Fibroblast of lung (primary cell): ENCODE data around the gene APBA1. TPM values are rescaled to one million over a fixed set of nuclear protein-coding genes. Genes with fewer than 3 reads are reported as not detected.
A peak's percentile ranks its signal among the peaks of the same experiment; 100 is the strongest.

Source experiments
- DNase-seq, 2 donors: peaks; one replicate each; pipeline versions ENCODE4 v3.0.0 to v3.0.0-alpha.2; 2010; ENCODE audit warnings: low read depth in 2 of 2
- H2AFZ ChIP-seq: 2 replicates; pipeline ENCODE4 v1.5.1; 2012; ENCODE audit warnings: low read length, control low read depth, inconsistent platforms
- H3K27ac ChIP-seq: 2 replicates; pipeline ENCODE4 v1.5.1; 2011; ENCODE audit warnings: low read length, control low read depth; ENCODE audit not compliant: insufficient read depth
- H3K27me3 ChIP-seq: 2 replicates; pipeline ENCODE4 v1.5.1; 2011; ENCODE audit warnings: mild to moderate bottlenecking, low read length; ENCODE audit not compliant: control insufficient read depth, insufficient read depth
- H3K36me3 ChIP-seq: 2 replicates; pipeline ENCODE4 v1.5.1; 2011; ENCODE audit warnings: low read length; ENCODE audit not compliant: control insufficient read depth, insufficient read depth
- H3K4me1 ChIP-seq: 2 replicates; pipeline ENCODE4 v1.5.1; 2011; ENCODE audit warnings: low read length; ENCODE audit not compliant: control insufficient read depth, insufficient read depth; ENCODE audit errors: extremely low read depth
- H3K4me2 ChIP-seq: 2 replicates; pipeline ENCODE4 v1.5.1; 2011; ENCODE audit warnings: low read length, control low read depth; ENCODE audit not compliant: insufficient read depth; ENCODE audit errors: extremely low read depth
- H3K4me3 ChIP-seq, 4 experiments: fragments of 200-600 bp in 1 of 4; sonication (generic) in 1 of 4; replicated peaks in 1 of 4; 2 replicates each; pipeline ENCODE4 v1.5.1; 2011 to 2016; ENCODE audit warnings: low read length in 4 of 4, low read depth in 3 of 4, mild to moderate bottlenecking in 3 of 4, control low read depth in 2 of 4, inconsistent platforms in 1 of 4, mixed read lengths in 1 of 4; ENCODE audit not compliant: insufficient read depth in 1 of 4; ENCODE audit errors: control extremely low read depth in 1 of 4
- H3K79me2 ChIP-seq: 2 replicates; pipeline ENCODE4 v1.5.1; 2012; ENCODE audit warnings: mild to moderate bottlenecking, low read length, inconsistent platforms; ENCODE audit not compliant: control insufficient read depth, insufficient read depth
- H3K9ac ChIP-seq: 2 replicates; pipeline ENCODE4 v1.5.1; 2011; ENCODE audit warnings: mild to moderate bottlenecking, low read length, control low read depth; ENCODE audit not compliant: insufficient read depth
- H3K9me3 ChIP-seq: 2 replicates; pipeline ENCODE4 v1.5.1; 2012; ENCODE audit warnings: low read depth, low read length; ENCODE audit not compliant: control insufficient read depth, insufficient read depth
- H4K20me1 ChIP-seq: 2 replicates; pipeline ENCODE4 v1.5.1; 2011; ENCODE audit warnings: low read length; ENCODE audit not compliant: control insufficient read depth, insufficient read depth; ENCODE audit errors: extremely low read depth
- CTCF ChIP-seq, 2 donors: IDR thresholded peaks in 1 of 2; conservative IDR thresholded peaks in 1 of 2; 1 replicate in 1 of 2; 2 replicates in 1 of 2; pipeline ENCODE4 v1.5.1; 2011 to 2012; ENCODE audit warnings: low read length in 2 of 2, control low read depth in 1 of 2, inconsistent platforms in 1 of 2, low read depth in 1 of 2, mild to moderate bottlenecking in 1 of 2
- EZH2 ChIP-seq: IDR thresholded peaks from 2 replicates; pipeline ENCODE4 v1.5.1; 2012; ENCODE audit warnings: low read length, control low read depth, mild to moderate bottlenecking; ENCODE audit errors: missing control alignments
- polyA plus RNA-seq, 2 donors: library from polyadenylated mRNA; depleted of rRNA in 1 of 2; stranded (reverse) in 1 of 2; unstranded in 1 of 2; fragments of >200 nt; gene quantifications; 2 replicates each; pipeline ENCODE4 v1.2.1, GENCODE V29; 2011 to 2012; ENCODE audit warnings: missing spikeins in 1 of 2
- total RNA-seq: library from RNA; depleted of rRNA; stranded (reverse); fragments of >200 nt; gene quantifications from 2 replicates; pipeline ENCODE4 v1.2.1, GENCODE V29; 2014

The APBA1 gene
- total and polyA plus RNA-seq, 2 donors (not counting 1 experiment from before 2014, with no cell fraction given) = 5.0 to 8.8 TPM

- Histone ChIP-seq H3K9me3 (no peaks in the 10 kb centered on the region), H3K4me2 (no peak overlapping the region), H3K36me3 (no peaks in the 10 kb centered on the region), H3K9ac (no peak overlapping the region), H3K4me3 (no peak overlapping the region), H2AFZ (no peak overlapping the region), H3K27ac (no peak overlapping the region), H4K20me1 (no peaks in the 10 kb centered on the region), H3K27me3 (no peaks in the 10 kb centered on the region), H3K79me2 (no peaks in the 10 kb centered on the region), H3K4me1 (no peaks in the 10 kb centered on the region)
- TF ChIP-seq CTCF (conservative IDR thresholded peaks at IDR 0.05 in 1 of 2, IDR thresholded peaks at IDR 0.05 in 1 of 2; ENCODE audit: low read depth in 1 of 2, low read length in 2 of 2) (no peak), EZH2 (no peak)
- no peak for DNase-seq
These were observed 203.8 kb downstream of the APBA1 start for GRCh38 chr9:69468380-69468779.

- TF ChIP-seq EZH2 = no peak
- no peak for TF ChIP-seq CTCF (conservative IDR thresholded peaks at IDR 0.05 in 1 of 2, IDR thresholded peaks at IDR 0.05 in 1 of 2; ENCODE audit: low read depth in 1 of 2, low read length in 2 of 2)
- Histone ChIP-seq H3K36me3 (no peaks in the 10 kb centered on the region), H2AFZ (no peak overlapping the region)
These were observed 206.0 kb downstream of the APBA1 start for GRCh38 chr9:69466151-69466550.

GRCh38 chr9:69465473-69465872 lies 206.7 kb downstream of the APBA1 start:
- H3K4me2 ChIP-seq = no peak overlapping the region
- no peaks in the 10 kb centered on the region for H3K79me2 ChIP-seq
- H3K9ac ChIP-seq = no peak overlapping the region
- TF ChIP-seq CTCF (conservative IDR thresholded peaks at IDR 0.05 in 1 of 2, IDR thresholded peaks at IDR 0.05 in 1 of 2; ENCODE audit: low read depth in 1 of 2, low read length in 2 of 2) (no peak), EZH2 (no peak)
- no peak overlapping the region for H2AFZ ChIP-seq
- no peaks in the 10 kb centered on the region for H4K20me1 ChIP-seq
- H3K36me3 ChIP-seq = no peaks in the 10 kb centered on the region
- no peaks in the 10 kb centered on the region for H3K9me3 ChIP-seq
- no peak overlapping the region for H3K4me3 ChIP-seq
- no peaks in the 10 kb centered on the region for H3K4me1 ChIP-seq
- no peak for DNase-seq
- no peak overlapping the region for H3K27ac ChIP-seq
- no peaks in the 10 kb centered on the region for H3K27me3 ChIP-seq

More at GRCh38 chr9:69466151-69466550, 206.0 kb downstream of the APBA1 start:
- H3K4me3 ChIP-seq = no peak overlapping the region
- no peaks in the 10 kb centered on the region for H3K4me1 ChIP-seq
- no peak overlapping the region for H3K9ac ChIP-seq
- DNase-seq = peak; percentile 11 to 78
- H3K27ac ChIP-seq = no peak overlapping the region
- H3K9me3 ChIP-seq = no peaks in the 10 kb centered on the region
- H3K4me2 ChIP-seq = no peak overlapping the region
- H4K20me1 ChIP-seq = no peaks in the 10 kb centered on the region
- H3K27me3 ChIP-seq = no peaks in the 10 kb centered on the region
- H3K79me2 ChIP-seq = no peaks in the 10 kb centered on the region
